Neural progenitor cell (in vitro differentiated cells): ENCODE measurements around the gene MMP2. TPM values are rescaled to one million over a fixed set of nuclear protein-coding genes. Genes with fewer than 3 reads are reported as not detected.

Experiments
- DNase-seq: peaks from one replicate; pipeline ENCODE4 v3.0.0-alpha.2; 2016; ENCODE audit warnings: low spot score
- H2AFZ ChIP-seq: fragments of 200-600 bp; sonication (generic); replicated peaks from 2 replicates; pipeline ENCODE4 v1.6.1; 2016; ENCODE audit warnings: antibody characterized with exemption
- H3F3A ChIP-seq: fragments of 200-600 bp; sonication (generic); 2 replicates; pipeline ENCODE4 v1.6.1; 2016; ENCODE audit warnings: antibody characterized with exemption, low read depth
- H3K27ac ChIP-seq: fragments of 200-600 bp; sonication (generic); 2 replicates; pipeline ENCODE4 v1.5.1; 2016; ENCODE audit warnings: mild to moderate bottlenecking
- H3K27me3 ChIP-seq: fragments of 200-600 bp; sonication (generic); 2 replicates; pipeline ENCODE4 v1.6.1; 2016; ENCODE audit warnings: mild to moderate bottlenecking, moderate library complexity
- H3K36me3 ChIP-seq: fragments of 200-600 bp; sonication (generic); 2 replicates; pipeline ENCODE4 v1.5.1; 2016
- H3K4me1 ChIP-seq: fragments of 200-600 bp; sonication (generic); 2 replicates; pipeline ENCODE4 v1.6.1; 2016; ENCODE audit warnings: mixed run types
- H3K4me2 ChIP-seq: fragments of 200-600 bp; sonication (generic); 2 replicates; pipeline ENCODE4 v1.6.1; 2016
- H3K4me3 ChIP-seq: fragments of 200-600 bp; sonication (generic); 2 replicates; pipeline ENCODE4 v1.5.1; 2016
- H3K79me2 ChIP-seq: fragments of 200-600 bp; sonication (generic); 2 replicates; pipeline ENCODE4 v1.6.1; 2016; ENCODE audit warnings: low read depth
- H3K9ac ChIP-seq: fragments of 200-600 bp; sonication (generic); 2 replicates; pipeline ENCODE4 v1.6.1; 2016
- H3K9me3 ChIP-seq: fragments of 200-600 bp; sonication (generic); 2 replicates; pipeline ENCODE4 v1.5.1; 2016; ENCODE audit warnings: low read depth
- H4K20me1 ChIP-seq: fragments of 200-600 bp; sonication (generic); 2 replicates; pipeline ENCODE4 v1.6.1; 2016; ENCODE audit warnings: low read depth
- H3K27ac Mint-ChIP-seq: 3 replicates; pipeline ENCODE4 v1.8.0; 2021; ENCODE audit warnings: mixed read lengths
- H3K27me3 Mint-ChIP-seq: 2 replicates; pipeline ENCODE4 v1.8.0; 2022; ENCODE audit warnings: low read depth, mild to moderate bottlenecking, inconsistent platforms, moderate library complexity, mixed read lengths; ENCODE audit not compliant: insufficient read depth
- H3K36me3 Mint-ChIP-seq: 3 replicates; pipeline ENCODE4 v1.8.0; 2021; ENCODE audit warnings: mixed read lengths
- H3K4me1 Mint-ChIP-seq: 3 replicates; pipeline ENCODE4 v1.8.0; 2021; ENCODE audit warnings: mixed read lengths
- H3K4me3 Mint-ChIP-seq: 3 replicates; pipeline ENCODE4 v1.8.0; 2021; ENCODE audit warnings: mild to moderate bottlenecking, moderate library complexity, mixed read lengths
- H3K9me3 Mint-ChIP-seq: 3 replicates; pipeline ENCODE4 v1.8.0; 2020; ENCODE audit warnings: mixed read lengths
- CTCF ChIP-seq: fragments of 200-600 bp; sonication (generic); IDR thresholded peaks from 2 replicates; pipeline ENCODE4 v1.5.1; 2017; ENCODE audit warnings: antibody characterized with exemption, mild to moderate bottlenecking
- EZH2 ChIP-seq: fragments of 200-600 bp; sonication (generic); IDR thresholded peaks from 2 replicates; pipeline ENCODE4 v1.6.1; 2017; ENCODE audit warnings: antibody characterized with exemption, mild to moderate bottlenecking, moderate library complexity
- EZH2phosphoT487 ChIP-seq: fragments of 200-600 bp; sonication (generic); IDR thresholded peaks from 2 replicates; pipeline ENCODE4 v1.6.1; 2017; ENCODE audit warnings: antibody characterized with exemption
- total RNA-seq: library from RNA; depleted of rRNA; stranded (reverse); fragments of >200 nt; gene quantifications from 2 replicates; pipeline ENCODE4 v1.2.3, GENCODE V29; 2015; ENCODE audit warnings: low replicate concordance

MMP2 gene
- total RNA-seq, 1 donor from 2014 or later = 18.3 TPM

- no peaks in the 10 kb centered on the region for H3K9me3 ChIP-seq
- no peak overlapping the region for H3K27ac Mint-ChIP-seq
Measured at GRCh38 chr16:55489956-55490265, 10.9 kb downstream of the MMP2 start.

DNA sequence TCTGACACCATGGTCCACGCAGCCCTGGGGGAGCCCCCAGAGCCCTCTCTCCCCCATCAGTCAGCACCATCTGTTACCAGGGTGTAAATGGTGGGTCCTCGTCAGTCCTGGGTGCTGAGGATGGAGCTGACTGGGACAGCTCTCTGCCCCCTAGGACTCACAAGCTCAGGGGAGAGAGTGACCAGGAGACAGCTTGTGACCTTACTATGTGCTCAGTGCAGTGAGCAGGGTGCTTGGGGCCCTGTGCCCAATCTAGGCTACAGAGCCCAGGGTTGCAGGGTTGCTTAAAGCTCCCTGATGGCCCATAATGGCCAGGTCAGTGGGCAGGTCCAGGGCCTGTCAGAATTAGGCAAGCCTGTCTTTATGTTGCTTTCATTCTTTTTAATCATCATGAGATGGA lies 11.3 kb downstream of the MMP2 start:
- no peak for TF ChIP-seq CTCF
- TF ChIP-seq EZH2phosphoT487 = no peak
- TF ChIP-seq EZH2 = no peak
- no peaks in the 10 kb centered on the region for H3K79me2 ChIP-seq
- no peaks in the 10 kb centered on the region for H3K27me3 ChIP-seq
- Mint-ChIP-seq H3K27me3 (peaks cover 5% of the 10 kb centered on the region), H3K4me3 (no peak overlapping the region), H3K27ac (no peak overlapping the region), H3K36me3 (peaks cover 26% of the 10 kb centered on the region), H3K4me1 (peaks cover 9% of the 10 kb centered on the region), H3K9me3 (no peaks in the 10 kb centered on the region)
- H3F3A ChIP-seq = no peaks in the 10 kb centered on the region
- H3K4me2 ChIP-seq = no peak overlapping the region
- H4K20me1 ChIP-seq = no peaks in the 10 kb centered on the region
- DNase-seq = no peak
- H2AFZ ChIP-seq = no peak overlapping the region
- H3K4me3 ChIP-seq = no peak overlapping the region
- H3K27ac ChIP-seq = no peak overlapping the region
- H3K4me1 ChIP-seq = no peaks in the 10 kb centered on the region
- H3K9me3 ChIP-seq = no peaks in the 10 kb centered on the region
- H3K36me3 ChIP-seq = no peaks in the 10 kb centered on the region
- H3K9ac ChIP-seq = no peak overlapping the region

More at GRCh38 chr16:55489956-55490265, 10.9 kb downstream of the MMP2 start:
- no peak overlapping the region for H3K27ac ChIP-seq
- H3K4me2 ChIP-seq = no peak overlapping the region
- no peak for TF ChIP-seq EZH2
- TF ChIP-seq EZH2phosphoT487 = no peak
- no peak for TF ChIP-seq CTCF
- Mint-ChIP-seq H3K9me3 (no peaks in the 10 kb centered on the region), H3K36me3 (peaks cover 27% of the 10 kb centered on the region), H3K4me3 (no peak overlapping the region), H3K27me3 (peaks cover 5% of the 10 kb centered on the region), H3K4me1 (peaks cover 5% of the 10 kb centered on the region)
- no peaks in the 10 kb centered on the region for H3K36me3 ChIP-seq
- H2AFZ ChIP-seq = no peak overlapping the region
- no peaks in the 10 kb centered on the region for H3F3A ChIP-seq
- DNase-seq = no peak
- H3K4me3 ChIP-seq = no peak overlapping the region
- H3K27me3 ChIP-seq = no peaks in the 10 kb centered on the region
- no peaks in the 10 kb centered on the region for H3K4me1 ChIP-seq
- H4K20me1 ChIP-seq = no peaks in the 10 kb centered on the region
- H3K9ac ChIP-seq = no peak overlapping the region
- no peaks in the 10 kb centered on the region for H3K79me2 ChIP-seq

DNA sequence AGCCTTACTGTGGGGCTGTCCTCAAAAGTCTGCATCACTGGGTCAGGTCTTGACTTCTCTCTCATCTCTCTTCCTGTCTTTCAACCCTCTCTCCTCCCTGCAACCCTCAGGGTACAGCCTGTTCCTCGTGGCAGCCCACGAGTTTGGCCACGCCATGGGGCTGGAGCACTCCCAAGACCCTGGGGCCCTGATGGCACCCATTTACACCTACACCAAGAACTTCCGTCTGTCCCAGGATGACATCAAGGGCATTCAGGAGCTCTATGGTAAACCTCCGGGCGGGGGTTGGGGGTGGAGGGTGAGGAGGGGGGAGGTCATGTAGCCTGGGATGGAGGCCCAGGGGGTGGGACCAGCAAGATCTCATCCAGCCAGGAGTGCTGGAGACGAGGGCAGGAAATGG lies 12.7 kb downstream of the MMP2 start:
- Mint-ChIP-seq H3K27me3 (peaks cover 5% of the 10 kb centered on the region), H3K9me3 (no peaks in the 10 kb centered on the region), H3K4me3 (no peak overlapping the region), H3K27ac (no peak overlapping the region), H3K36me3 (peaks cover 21% of the 10 kb centered on the region), H3K4me1 (peaks cover 12% of the 10 kb centered on the region)
- Histone ChIP-seq H3K9me3 (no peaks in the 10 kb centered on the region), H3F3A (no peaks in the 10 kb centered on the region), H3K4me1 (no peaks in the 10 kb centered on the region), H3K27ac (no peak overlapping the region), H4K20me1 (no peaks in the 10 kb centered on the region), H3K9ac (no peak overlapping the region), H3K4me2 (no peak overlapping the region), H3K4me3 (no peak overlapping the region), H3K27me3 (no peaks in the 10 kb centered on the region), H3K36me3 (no peaks in the 10 kb centered on the region), H3K79me2 (no peaks in the 10 kb centered on the region), H2AFZ (no peak overlapping the region)
- TF ChIP-seq EZH2 (no peak), CTCF (no peak), EZH2phosphoT487 (no peak)
- DNase-seq = no peak
